Embryonic facial prominence (tissue), 1 donor: ENCODE data around the gene CACNA1I.
A peak's percentile ranks its signal among the peaks of the same experiment; 100 is the strongest.
"Not testable (repeated sequence)": the region's sequence is repeated elsewhere in the genome, so short reads cannot be mapped to it uniquely, and the experiment has no call there.

Source experiments
- DNase-seq: peaks from one replicate; pipeline ENCODE4 v3.0.0-alpha.2; 2016; ENCODE audit errors: extremely low spot score

Gene CACNA1I

GRCh38 chr22:39570665-39571064 lies at the start of gene CACNA1I:
Gene CACNA1I, plus strand, starts transcription at chr22:39570753. Its CDS starts 0 bp downstream, at chr22:39570753.
- no peak for DNase-seq

- not testable (repeated sequence) for DNase-seq
Observed at GRCh38 chr22:39521106-39521885, 49.3 kb upstream of the CACNA1I start.

GRCh38 chr22:39522091-39522490 lies 48.5 kb upstream of the CACNA1I start:
- DNase-seq, result not testable (repeated sequence)

- DNase-seq, result no peak
Observed at GRCh38 chr22:39522567-39523300, 47.8 kb upstream of the CACNA1I start.

GRCh38 chr22:39524089-39524752 lies 46.3 kb upstream of the CACNA1I start:
- DNase-seq, result no peak

GRCh38 chr22:39524753-39525657 lies 45.5 kb upstream of the CACNA1I start:
- DNase-seq, result no peak

GRCh38 chr22:39525658-39525975 lies 44.9 kb upstream of the CACNA1I start:
- no peak for DNase-seq

GRCh38 chr22:39526736-39527171 lies 43.8 kb upstream of the CACNA1I start:
- DNase-seq, result no peak

- no peak for DNase-seq
Observed at GRCh38 chr22:39527481-39527961, 43.0 kb upstream of the CACNA1I start.

- no peak for DNase-seq
Observed at GRCh38 chr22:39528080-39528661, 42.4 kb upstream of the CACNA1I start.

GRCh38 chr22:39528681-39529486 lies 41.7 kb upstream of the CACNA1I start:
- DNase-seq, result peak; percentile 81

- no peak for DNase-seq
Observed at GRCh38 chr22:39529487-39529851, 41.1 kb upstream of the CACNA1I start.

GRCh38 chr22:39530116-39530515 lies 40.4 kb upstream of the CACNA1I start:
- DNase-seq, result no peak

- DNase-seq, result no peak
Observed at GRCh38 chr22:39530692-39531331, 39.7 kb upstream of the CACNA1I start.

GRCh38 chr22:39532215-39533073 lies 38.1 kb upstream of the CACNA1I start, which contains the start of gene RPS19BP1:
Gene RPS19BP1, minus strand, starts transcription at chr22:39532748. Its CDS starts 10 bp downstream, at chr22:39532738.
- peak; percentile 99 for DNase-seq

GRCh38 chr22:39534092-39534506 lies 36.5 kb upstream of the CACNA1I start:
- DNase-seq, result no peak

- DNase-seq, result no peak
Observed at GRCh38 chr22:39534591-39535356, 35.8 kb upstream of the CACNA1I start.

GRCh38 chr22:39535357-39535725 lies 35.2 kb upstream of the CACNA1I start:
- DNase-seq, result no peak
